GM18508 (cell line): ENCODE data around the gene MSI2.

Experiments
- ATAC-seq: cut with Tn5 transposase; IDR thresholded peaks from one replicate; pipeline ENCODE4 v1.9.1; 2021; ENCODE audit warnings: moderate number of reproducible peaks; ENCODE audit not compliant: insufficient read depth, unreplicated experiment

Gene MSI2

GRCh38 chr17:57557834-57558681 is 301.7 kb downstream of the MSI2 start:
- ATAC-seq, result no peak

DNA sequence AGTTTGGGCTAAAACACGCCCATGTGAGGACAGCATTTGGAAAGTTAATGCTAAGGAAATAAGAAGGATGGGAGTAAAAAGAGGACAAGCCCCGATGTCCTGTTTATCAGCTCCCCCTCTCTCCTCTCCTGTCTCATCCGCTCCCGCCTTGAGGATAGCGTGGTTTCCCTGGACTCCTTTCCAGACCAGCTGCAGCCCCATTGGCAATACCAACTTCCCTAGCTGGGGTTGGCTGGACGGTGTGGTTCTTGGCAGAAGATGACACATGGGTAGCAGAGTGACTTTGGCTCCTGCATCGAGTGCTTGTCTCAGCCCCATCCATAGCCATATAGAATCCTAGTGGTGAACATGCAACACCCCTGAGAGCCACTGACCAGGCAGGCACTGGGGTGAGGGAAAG is 302.9 kb downstream of the MSI2 start:
- no peak for ATAC-seq

DNA sequence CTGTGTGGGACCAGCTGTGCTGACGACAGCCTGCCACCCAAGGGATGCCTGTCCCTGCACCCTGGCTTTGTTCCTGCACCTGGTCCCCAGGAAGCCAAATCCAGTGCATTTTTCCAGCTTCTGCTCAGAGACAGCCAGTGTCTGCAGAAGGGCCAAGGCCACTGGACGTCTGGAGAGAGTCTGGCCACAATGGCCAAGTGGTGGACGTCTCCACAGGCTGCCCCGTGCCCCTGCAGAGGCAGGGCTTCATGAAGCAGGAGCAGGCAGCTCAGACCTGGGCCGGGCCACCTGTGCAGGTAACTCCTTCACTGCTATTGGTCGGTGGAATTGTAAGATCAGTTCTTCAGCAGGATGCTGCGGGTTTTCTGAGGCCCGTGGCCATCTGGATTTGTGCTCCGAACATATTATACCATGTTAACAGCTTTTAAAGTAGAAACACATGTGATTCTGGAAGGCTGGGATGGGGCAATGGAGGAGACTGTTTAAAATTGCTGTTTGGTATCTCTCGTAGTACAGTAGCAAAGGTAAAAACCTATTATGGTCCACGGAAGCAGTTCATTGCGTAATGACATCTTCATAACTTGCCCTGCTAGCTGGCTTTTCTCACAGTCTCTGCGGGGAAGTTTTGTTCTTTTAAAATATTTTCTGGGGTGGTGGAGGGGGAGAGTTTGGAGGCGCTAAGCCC is 303.5 kb downstream of the MSI2 start:
- no peak for ATAC-seq

DNA sequence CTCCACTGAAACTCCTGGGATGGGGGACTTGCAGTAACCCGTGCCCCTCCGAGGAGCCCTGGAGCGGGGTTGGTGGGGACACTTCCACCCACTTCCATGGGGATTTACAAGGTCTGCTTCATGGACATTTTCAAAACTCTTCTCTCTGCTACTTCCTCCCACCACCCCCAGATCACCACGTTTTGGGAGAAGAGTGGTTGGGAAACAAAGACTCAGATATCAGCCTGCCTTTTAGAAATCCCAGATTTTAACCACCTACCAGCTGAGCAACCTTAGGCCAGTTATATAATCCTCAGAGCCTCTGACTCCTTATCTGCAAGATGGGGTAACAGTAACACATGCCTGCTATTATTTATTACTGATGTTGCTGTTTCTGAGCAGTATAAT is 304.0 kb downstream of the MSI2 start:
- ATAC-seq, result no peak

DNA sequence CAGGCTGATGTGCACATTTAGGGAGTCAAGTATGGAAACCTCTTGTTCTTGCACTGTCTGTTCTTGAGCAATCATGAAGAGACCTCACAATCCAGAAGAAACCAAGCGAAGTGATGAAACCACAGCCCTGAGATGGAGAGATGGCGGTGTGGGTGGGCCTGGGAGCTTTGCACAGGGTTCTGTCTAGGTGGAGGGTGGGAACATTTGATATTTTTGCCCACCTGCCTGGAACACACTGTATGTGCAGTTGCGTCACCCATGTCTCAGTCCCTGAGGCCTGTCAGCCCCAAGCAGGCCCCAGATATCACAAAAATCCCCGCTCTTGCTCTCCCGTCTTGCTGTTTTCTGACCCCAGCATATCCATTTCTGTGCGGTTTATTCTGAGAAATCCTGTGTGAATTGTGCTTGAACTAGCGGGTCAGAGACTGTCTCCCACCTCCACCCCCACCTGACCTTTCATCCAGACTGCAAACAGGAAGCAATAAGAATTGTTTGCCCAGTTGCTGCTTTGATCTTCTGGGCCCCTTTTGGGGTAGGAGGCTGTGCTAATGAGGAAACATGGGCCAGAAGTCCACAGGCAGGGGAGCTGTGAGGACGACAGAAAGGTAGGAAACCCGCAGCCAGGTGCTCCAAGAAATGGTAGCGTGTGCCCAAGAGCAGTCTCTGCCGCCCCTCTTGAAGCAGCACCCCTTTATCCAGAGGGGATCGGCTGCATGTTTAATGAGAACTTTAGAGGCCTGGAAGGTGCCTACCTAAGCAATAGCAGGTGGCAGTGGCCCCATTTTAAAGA is 304.9 kb downstream of the MSI2 start:
- ATAC-seq, result no peak

DNA sequence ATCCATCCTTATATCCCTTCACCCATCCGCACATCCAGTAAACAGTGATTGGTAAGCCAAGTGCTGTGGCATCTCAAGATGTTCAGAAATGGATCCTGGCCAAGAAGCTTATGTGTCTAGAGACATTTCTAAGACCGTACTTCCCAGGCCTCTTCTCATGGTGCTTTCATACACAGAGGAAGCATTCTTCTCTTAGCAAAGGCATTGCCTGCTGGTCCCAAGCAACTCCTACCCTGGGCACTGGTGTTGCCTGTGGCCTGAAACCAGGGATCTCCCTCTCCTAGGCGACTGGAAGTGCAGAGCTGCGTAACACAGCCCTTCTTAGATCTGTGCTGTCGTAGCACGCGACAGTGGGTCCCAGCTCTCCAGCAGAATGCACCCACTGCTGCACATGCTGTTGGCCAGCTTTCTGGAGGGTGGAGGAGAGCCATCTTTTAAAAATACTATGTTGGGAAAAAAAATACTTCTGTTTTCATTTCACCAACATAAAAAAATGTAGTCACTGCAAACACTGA is 305.9 kb downstream of the MSI2 start:
- ATAC-seq, result no peak

DNA sequence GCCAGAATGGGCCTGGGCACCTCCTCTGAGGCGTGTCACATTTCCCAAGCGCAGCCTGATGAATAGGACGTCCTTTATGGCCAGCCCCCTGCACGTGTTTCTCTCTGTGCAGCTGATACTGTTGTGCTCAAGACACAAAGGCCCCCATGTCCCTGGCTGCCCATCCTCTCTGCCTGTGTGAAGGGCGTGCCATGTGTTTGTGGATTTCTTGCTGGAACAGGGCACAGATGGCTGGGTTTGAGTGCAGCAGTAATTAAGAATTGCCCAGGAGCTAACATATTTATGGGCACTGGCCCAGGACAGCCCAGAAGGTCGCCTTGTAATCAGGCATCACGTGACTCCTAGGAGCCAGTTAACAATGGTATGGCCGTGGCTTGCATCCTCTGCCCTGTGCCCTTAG is 307.6 kb downstream of the MSI2 start:
- no peak for ATAC-seq

DNA sequence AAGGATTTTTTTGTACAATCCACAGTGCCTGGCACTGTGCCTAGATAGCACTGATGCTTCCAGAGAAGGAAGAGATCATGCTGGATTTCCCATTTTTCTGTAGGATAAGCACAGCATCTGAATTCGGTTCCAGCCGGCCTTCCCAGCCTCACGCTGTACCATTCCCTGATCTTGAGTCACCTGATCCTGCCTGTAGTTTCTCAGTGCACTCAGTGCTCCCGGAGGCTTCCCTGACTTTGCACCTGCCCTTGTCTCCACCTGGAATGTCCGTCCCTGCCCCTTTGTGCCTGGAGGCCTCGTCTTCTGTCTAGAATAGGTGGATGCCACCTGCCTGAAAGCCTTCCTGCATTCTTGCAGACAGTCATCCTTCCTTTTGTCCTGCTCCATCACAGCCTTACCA is 308.9 kb downstream of the MSI2 start:
- ATAC-seq, result no peak

GRCh38 chr17:57566721-57567120 is 310.4 kb downstream of the MSI2 start:
- ATAC-seq, result no peak

- ATAC-seq, result no peak
Observed at GRCh38 chr17:57567251-57567650, 310.9 kb downstream of the MSI2 start.

- no peak for ATAC-seq
Observed at GRCh38 chr17:57568340-57568739, 312.0 kb downstream of the MSI2 start.

DNA sequence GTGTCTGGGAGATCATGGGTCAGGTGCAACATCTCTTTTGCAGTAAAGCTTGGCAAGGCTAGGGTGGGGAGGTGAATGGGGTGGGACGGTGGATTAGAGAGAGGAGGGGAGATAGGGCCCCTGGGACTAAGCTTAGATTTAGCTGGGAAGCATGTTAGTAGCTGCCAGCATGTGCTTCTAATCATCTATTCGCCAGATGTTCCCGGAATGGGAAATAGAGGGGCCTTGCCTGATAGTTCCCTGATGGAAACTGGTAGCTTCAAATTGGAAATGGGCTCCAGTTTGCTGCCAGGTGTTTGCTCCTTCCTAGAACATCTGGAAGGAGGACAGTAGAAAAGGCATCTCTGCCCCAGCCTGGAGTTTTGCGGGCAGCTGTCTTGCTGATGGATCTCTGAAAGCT is 312.7 kb downstream of the MSI2 start:
- ATAC-seq, result no peak

DNA sequence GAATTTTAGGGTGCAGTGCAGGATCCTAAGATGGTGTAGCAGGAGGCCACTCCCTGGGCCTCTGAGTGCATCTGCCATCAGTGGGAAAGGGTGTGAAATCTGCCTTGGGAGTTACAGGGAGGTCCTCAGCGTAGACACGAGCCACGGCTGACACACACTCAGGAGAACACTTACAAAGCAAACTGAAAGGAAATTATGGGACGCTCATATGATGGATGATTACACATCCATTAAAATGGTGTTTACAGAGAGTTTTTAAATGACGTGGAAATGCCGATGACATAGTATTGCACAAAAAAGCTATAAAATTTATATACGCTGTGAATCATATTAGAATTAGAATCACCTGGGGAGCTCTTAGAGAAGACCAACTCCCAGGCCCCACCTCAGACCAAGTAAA is 313.5 kb downstream of the MSI2 start:
- ATAC-seq, result no peak

DNA sequence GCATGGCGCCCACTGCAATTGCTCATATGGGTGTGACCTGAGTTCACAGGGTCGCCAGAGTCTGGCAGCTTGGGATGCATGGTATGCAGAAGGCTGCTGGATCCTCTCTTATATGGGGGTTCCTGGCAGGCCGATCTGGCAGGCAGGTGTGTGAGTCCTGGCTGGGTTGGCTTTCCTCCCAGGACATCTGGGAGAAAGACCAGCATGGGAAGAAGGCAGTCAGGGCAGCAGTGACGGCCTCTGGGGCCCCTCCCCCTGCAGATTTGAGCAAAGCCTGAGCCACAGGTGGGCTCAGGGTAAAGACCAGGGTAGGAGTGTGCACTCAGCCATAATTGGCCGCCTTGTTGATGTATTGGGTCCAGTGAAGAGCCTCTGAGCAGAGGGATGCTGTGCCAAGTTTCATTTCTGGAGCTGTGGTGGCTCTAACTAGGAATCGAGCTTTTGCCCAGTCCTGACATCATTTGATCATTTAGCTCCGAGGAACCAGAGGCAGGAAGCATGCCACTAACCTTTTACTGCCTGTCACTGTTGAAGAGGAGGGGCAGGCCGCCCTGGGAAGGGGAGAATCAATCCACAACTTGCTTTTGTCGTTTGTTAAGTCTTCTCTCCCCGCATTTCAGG is 314.5 kb downstream of the MSI2 start:
- no peak for ATAC-seq

DNA sequence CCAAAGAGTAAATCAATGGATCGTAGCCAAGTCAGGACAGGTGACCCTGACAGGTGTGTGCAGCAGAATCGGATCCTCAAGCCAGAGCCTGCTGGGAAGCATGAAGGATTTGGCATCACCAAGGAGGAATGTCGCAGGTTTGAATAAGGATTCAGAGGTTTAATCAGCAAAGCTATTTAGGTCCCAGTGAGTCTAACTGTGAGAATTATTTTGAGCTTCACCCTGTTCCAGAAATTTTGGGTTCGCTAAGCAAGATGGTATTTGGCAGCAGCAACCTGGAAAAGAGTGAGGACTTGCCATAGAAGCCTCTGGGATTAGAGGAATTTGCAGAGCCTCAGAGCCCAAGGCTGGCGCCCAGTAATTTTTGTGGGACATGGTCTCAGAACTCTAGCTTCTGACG is 315.7 kb downstream of the MSI2 start:
- no peak for ATAC-seq

GRCh38 chr17:57572600-57572999 is 316.3 kb downstream of the MSI2 start:
- no peak for ATAC-seq

DNA sequence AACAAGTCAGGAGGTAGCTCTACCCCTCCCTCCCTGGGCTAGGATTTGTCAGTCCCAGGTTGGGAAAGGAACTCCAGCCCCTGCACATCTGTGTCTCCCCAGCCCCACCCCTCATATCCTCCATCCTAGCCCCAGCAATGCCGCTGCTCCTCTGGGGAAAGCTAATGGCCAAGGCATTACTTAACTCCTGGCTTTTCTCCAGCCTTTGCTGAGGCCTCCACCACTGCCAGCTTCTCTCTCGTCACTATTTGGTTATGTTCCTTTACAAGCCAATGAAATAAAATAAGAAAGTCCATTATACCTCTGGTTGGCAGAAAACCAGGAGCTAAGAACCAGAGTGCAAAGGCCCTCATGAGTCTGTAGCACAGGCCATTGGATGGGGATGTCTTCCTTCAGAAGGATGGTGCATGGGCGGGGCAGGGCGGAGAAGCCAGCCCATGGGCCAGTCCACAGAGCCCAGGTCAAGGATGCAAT is 317.8 kb downstream of the MSI2 start:
- no peak for ATAC-seq

DNA sequence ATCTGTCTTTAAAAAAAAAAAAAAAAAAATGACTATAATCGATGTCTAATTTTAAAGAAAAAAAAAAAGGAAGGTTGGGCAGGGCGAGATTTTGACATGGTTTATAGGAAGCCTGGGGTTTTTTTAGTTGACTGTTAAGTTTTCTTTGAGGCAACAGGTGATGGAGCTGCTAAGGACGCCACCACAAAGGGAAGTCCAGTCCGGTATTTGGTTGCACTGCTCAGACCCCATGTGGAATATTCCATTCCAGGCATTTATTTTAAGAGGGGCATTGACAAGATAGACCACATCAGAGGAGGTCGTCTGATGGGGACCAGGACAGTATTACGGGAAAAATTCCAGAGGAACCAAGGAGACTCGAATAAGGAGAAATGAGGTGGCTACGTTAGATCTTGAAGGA is 320.4 kb downstream of the MSI2 start:
- no peak for ATAC-seq

- ATAC-seq, result no peak
Observed at GRCh38 chr17:57577751-57578607, 321.7 kb downstream of the MSI2 start.
